Kidney epithelial cell (primary cell): ENCODE data around the gene RYR1. TPM values are rescaled to one million over a fixed set of nuclear protein-coding genes. Genes with fewer than 3 reads are reported as not detected.
"Not testable (repeated sequence)": the region's sequence is repeated elsewhere in the genome, so short reads cannot be mapped to it uniquely, and the experiment has no call there.

Source experiments
- DNase-seq: peaks from one replicate; pipeline ENCODE4 v3.0.0-alpha.2; 2010; ENCODE audit warnings: low read depth
- H3K27me3 ChIP-seq: 2 replicates; pipeline ENCODE4 v1.6.0; 2011; ENCODE audit warnings: low read length; ENCODE audit not compliant: control insufficient read depth, insufficient read depth
- H3K36me3 ChIP-seq: 2 replicates; pipeline ENCODE4 v1.5.1; 2011; ENCODE audit warnings: low read length; ENCODE audit not compliant: control insufficient read depth, insufficient read depth
- H3K4me3 ChIP-seq: 2 replicates; pipeline ENCODE4 v1.5.1; 2011; ENCODE audit warnings: low read depth, mild to moderate bottlenecking, control low read depth, low read length
- total RNA-seq: library from RNA; depleted of rRNA; stranded (reverse); fragments of >200 nt; gene quantifications from 2 replicates; pipeline ENCODE4 v1.2.3, GENCODE V29; 2015
- TF ChIP-seq, protein P1 (sequence below): IDR thresholded peaks from 2 replicates; pipeline ENCODE4 v1.5.1; 2011; ENCODE audit warnings: mild to moderate bottlenecking, moderate library complexity, low read length, control low read depth, inconsistent platforms; ENCODE audit not compliant: insufficient read depth, poor library complexity, severe bottlenecking

Gene RYR1
- total RNA-seq, 1 donor from 2014 or later = 0.17 TPM

DNA sequence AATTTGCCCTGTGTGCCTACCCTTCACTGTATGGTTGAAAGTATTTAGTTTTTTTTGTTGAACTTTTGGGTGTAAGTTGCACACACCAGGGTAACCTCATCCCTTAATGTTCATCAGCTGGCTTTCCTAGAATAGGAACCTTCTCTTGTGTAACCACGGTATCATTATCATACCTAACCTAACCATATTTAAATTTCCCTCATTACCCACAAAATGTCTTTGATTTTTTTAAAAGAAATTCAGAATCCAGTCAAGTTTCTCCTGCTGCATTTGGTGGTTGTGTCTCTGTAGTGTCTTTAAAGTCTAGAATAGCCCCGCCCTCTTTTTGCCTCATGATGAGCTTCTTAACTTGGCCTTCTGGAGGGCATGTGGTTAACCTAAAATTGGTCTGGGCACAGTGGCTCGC is 80.3 kb downstream of the RYR1 start:
- DNase-seq = no peak
- Histone ChIP-seq H3K4me3 (no peak overlapping the region), H3K27me3 (no peaks in the 10 kb centered on the region), H3K36me3 (no peaks in the 10 kb centered on the region)
- TF ChIP-seq, protein P1, sequence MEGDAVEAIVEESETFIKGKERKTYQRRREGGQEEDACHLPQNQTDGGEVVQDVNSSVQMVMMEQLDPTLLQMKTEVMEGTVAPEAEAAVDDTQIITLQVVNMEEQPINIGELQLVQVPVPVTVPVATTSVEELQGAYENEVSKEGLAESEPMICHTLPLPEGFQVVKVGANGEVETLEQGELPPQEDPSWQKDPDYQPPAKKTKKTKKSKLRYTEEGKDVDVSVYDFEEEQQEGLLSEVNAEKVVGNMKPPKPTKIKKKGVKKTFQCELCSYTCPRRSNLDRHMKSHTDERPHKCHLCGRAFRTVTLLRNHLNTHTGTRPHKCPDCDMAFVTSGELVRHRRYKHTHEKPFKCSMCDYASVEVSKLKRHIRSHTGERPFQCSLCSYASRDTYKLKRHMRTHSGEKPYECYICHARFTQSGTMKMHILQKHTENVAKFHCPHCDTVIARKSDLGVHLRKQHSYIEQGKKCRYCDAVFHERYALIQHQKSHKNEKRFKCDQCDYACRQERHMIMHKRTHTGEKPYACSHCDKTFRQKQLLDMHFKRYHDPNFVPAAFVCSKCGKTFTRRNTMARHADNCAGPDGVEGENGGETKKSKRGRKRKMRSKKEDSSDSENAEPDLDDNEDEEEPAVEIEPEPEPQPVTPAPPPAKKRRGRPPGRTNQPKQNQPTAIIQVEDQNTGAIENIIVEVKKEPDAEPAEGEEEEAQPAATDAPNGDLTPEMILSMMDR = no peak

DNA sequence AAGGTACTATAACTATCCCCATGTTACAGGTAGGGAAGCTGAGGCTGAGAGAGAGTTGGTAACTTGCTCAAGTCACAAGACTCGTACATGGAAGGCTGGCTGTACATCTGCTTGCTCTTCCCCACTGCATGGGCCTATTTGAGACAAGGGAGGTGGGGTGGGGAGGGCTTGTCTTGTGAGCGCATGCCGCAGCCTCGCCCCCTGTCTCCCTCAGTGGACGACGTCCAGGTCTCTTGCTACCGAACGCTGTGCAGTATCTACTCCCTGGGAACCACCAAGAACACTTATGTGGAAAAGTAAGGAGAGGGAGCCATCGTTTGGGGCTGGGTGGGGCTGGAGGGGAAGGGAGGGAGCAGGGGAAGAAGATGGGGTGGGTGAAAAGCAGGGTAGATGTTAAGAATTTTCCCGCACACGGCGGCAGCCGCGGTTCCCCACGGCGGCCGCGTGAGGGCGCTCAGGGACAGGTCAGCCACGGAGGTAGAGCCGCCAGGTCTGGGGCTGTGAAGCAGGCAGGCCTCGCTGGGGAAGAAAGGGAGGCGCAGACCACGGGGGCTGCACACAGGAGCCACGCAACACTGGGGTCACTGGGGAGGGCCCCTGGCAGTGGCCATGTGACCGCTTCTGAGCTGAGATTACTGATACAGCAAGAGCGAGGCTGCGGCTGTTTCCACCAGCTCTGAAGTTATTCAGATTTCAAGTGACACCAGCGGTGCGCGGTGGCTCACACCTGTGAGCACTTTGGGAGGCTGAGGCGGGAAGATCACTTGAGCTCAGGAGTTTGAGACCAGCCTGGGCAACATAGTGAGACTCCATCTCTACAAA is 81.5 kb downstream of the RYR1 start:
- H3K36me3 ChIP-seq = no peaks in the 10 kb centered on the region
- TF ChIP-seq, protein P1 = peak; percentile 93
- DNase-seq = peak; percentile 4

DNA sequence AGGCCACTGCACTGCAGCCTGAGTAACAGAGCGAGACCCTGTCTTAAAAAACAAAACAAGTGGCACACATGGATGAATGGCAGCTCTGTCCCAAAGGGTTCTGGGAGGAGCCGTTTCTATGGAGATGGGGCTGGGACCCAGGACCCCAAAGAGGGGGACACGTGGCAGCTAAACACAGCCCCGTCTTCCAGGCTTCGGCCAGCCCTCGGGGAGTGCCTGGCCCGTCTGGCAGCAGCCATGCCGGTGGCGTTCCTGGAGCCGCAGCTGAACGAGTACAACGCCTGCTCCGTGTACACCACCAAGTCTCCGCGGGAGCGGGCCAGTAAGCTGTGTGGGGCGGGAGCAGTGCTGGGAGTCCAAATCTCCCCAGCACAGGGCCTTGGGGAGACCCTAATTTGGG is 82.4 kb downstream of the RYR1 start:
- H3K4me3 ChIP-seq = no peak overlapping the region
- DNase-seq = no peak
- no peaks in the 10 kb centered on the region for H3K36me3 ChIP-seq
- TF ChIP-seq, protein P1 = no peak
- no peaks in the 10 kb centered on the region for H3K27me3 ChIP-seq

More for the DNA sequence above, 81.5 kb downstream of the RYR1 start:
- Histone ChIP-seq H3K27me3 (no peaks in the 10 kb centered on the region), H3K4me3 (no peak overlapping the region)

DNA sequence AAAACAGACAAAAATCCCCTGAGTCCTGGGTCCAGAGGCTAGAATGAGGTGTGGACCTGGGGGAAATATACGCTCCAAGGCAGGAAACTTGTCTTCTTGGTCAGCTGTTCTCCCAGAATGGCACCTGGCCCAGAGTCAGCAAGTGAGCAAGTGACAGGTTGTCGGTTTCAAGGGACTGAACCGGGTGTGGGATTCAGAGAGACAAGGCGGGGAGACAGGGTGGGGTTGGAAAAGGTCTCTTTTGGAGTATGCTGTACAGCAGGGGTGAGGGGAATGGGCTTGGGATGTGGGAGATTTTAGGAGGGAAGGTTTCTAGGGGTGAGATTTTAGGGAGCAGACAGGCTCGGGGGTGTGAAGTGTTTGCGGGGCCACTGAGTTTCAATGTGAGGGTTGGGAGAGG is 83.3 kb downstream of the RYR1 start:
- no peak for DNase-seq
- H3K36me3 ChIP-seq = no peaks in the 10 kb centered on the region
- H3K27me3 ChIP-seq = no peaks in the 10 kb centered on the region
- TF ChIP-seq, protein P1 = no peak
- H3K4me3 ChIP-seq = no peak overlapping the region

DNA sequence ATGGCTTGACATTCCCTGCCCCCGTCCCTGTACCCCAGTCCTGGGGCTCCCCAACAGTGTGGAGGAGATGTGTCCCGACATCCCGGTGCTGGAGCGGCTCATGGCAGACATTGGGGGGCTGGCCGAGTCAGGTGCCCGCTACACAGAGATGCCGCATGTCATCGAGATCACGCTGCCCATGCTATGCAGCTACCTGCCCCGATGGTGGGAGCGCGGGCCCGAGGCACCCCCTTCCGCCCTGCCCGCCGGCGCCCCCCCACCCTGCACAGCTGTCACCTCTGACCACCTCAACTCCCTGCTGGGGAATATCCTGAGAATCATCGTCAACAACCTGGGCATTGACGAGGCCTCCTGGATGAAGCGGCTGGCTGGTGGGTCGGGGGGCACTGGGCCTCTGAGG is 83.8 kb downstream of the RYR1 start:
- Histone ChIP-seq H3K4me3 (no peak overlapping the region), H3K27me3 (no peaks in the 10 kb centered on the region), H3K36me3 (no peaks in the 10 kb centered on the region)
- TF ChIP-seq, protein P1 = no peak
- no peak for DNase-seq

DNA sequence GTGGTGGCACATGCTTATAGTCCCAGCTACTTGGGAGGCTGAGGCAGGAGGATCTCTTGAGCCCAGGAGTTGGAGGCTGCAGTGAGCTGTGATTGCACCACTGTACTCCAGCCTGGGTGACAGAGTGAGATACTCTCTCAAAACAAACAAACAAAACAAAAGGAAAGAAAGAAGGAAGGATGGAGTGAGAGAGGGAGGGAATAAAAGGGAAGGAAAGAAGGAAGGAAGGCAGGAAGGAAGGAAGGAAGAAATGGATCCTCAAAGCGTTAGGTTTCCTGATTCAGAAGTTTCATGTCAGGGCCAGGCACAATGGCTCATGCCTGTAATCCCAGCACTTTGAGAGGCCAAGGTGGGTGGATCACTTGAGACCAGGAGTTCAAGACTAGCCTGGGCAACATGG is 84.5 kb downstream of the RYR1 start:
- H3K4me3 ChIP-seq, H3K27me3 ChIP-seq, H3K36me3 ChIP-seq, DNase-seq: not testable (repeated sequence)
